ENCODE data around the gene MAN1C1.

Gene MAN1C1

DNA sequence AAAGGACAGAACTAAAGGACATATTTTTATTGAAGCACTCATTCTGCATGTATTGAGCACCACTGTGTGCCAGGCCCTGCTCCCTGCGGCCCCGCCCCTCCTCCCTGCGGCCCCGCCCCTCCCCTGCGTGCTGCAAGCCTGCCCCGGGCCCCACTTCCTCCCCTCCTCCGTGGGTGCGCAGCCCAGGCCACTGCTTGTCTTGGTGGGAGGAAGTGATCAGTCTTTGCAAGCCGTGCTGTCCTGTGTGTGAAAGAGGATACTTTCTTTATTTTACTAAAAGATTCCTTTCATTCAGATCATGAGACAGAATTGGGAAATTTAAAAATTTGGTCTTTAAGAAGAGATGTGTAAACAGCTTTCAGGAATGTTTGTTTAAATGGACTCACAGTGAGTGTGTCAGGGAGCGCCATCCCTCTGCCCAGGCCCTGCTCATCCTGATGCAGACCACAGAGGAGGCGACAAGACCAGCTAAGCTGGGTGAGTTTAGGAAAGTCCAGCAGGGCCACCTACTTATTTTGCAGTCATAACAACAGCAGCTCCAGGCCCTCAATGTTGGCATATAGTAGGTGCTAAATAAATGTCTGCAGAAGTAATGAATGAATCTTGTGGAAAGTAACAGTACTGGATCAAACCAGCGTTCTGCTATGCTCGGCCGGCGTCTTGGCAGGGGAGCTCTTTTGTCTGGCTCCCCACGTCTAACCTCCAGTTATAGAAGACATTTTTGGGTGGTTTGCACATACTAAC, 95.1 kb downstream of the MAN1C1 start:
- Histone ChIP-seq H3K9ac (ENCODE audit: low read depth, low read length) (no peak overlapping the region), H3K36me3 (ENCODE audit: insufficient read depth, low read length) (no peaks in the 10 kb centered on the region), H3K4me1 (ENCODE audit: insufficient read depth, low read length) (0 out of 2 replicates have a peak, but pooled peaks cover 4% of the 10 kb centered on the region), H4K20me1 (ENCODE audit: insufficient read depth, low read length) (peaks cover 3% of the 10 kb centered on the region; the same call in 1 of the 2 replicates), H3K79me2 (ENCODE audit: insufficient read depth, low read length) (no peaks in the 10 kb centered on the region), H3K4me3 (ENCODE audit: low read depth in 1 of 2, low read length in 2 of 2) (no peak overlapping the region), H3K27ac (ENCODE audit: low read length) (no peak overlapping the region), H3K9me3 (ENCODE audit: insufficient read depth, low read length, severe bottlenecking) (no peaks in the 10 kb centered on the region), H2AFZ (ENCODE audit: low read depth, low read length) (no peak overlapping the region), H3K4me2 (ENCODE audit: insufficient read depth, low read length) (no peak overlapping the region), H3K27me3 (ENCODE audit: insufficient read depth, low read length, poor library complexity) (peaks cover 11% of the 10 kb centered on the region)
- ATAC-seq (ENCODE audit: insufficient read depth, low read depth) (peak; percentile 75), DNase-seq (peak; percentile 48)
- no peak for TF ChIP-seq EZH2 (IDR thresholded peaks at IDR 0.05; ENCODE audit: borderline replicate concordance, low read depth, low read length, severe bottlenecking)
- TF ChIP-seq, protein P1, sequence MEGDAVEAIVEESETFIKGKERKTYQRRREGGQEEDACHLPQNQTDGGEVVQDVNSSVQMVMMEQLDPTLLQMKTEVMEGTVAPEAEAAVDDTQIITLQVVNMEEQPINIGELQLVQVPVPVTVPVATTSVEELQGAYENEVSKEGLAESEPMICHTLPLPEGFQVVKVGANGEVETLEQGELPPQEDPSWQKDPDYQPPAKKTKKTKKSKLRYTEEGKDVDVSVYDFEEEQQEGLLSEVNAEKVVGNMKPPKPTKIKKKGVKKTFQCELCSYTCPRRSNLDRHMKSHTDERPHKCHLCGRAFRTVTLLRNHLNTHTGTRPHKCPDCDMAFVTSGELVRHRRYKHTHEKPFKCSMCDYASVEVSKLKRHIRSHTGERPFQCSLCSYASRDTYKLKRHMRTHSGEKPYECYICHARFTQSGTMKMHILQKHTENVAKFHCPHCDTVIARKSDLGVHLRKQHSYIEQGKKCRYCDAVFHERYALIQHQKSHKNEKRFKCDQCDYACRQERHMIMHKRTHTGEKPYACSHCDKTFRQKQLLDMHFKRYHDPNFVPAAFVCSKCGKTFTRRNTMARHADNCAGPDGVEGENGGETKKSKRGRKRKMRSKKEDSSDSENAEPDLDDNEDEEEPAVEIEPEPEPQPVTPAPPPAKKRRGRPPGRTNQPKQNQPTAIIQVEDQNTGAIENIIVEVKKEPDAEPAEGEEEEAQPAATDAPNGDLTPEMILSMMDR (IDR thresholded peaks at IDR 0.05; ENCODE audit: borderline replicate concordance, extremely low read depth, low read length, poor library complexity, severe bottlenecking) = no peak

DNA sequence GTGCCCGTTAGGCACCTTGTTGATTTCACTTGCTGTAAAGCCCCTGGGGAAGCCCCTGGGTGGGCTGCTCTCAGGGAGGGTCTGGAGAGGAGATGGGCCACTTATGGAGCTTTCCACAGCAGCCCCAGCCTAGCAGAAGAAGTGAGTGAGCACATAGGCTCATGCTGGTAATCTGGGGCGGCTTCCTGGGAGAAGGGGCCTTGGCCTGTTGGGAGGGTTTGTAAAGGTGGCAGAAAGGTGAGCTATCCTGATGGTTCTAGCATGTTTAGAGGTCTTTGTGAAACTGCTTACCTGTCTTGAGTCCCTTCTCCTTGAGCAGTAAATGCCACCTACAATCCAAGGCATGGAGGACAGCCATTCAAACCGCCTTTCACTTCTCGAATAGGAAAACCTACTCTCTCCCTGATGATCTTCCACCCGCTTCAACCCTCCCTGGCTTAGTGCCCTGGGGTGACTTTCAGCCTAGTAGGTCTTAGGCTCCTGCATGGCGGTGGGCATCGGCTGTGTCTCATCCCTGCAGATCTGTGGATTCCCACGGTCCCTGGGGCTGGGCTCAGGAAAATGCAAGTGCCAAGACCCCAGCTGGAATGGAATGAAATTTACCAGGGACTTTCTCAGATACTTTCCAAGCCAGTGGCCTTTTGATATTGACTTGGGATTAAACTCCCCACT, 95.8 kb downstream of the MAN1C1 start:
- Histone ChIP-seq H2AFZ (ENCODE audit: low read depth, low read length) (no peak overlapping the region), H3K9ac (ENCODE audit: low read depth, low read length) (no peak overlapping the region), H3K27ac (ENCODE audit: low read length) (no peak overlapping the region), H3K36me3 (ENCODE audit: insufficient read depth, low read length) (no peaks in the 10 kb centered on the region), H3K27me3 (ENCODE audit: insufficient read depth, low read length, poor library complexity) (peaks cover 10% of the 10 kb centered on the region), H3K79me2 (ENCODE audit: insufficient read depth, low read length) (no peaks in the 10 kb centered on the region), H3K4me2 (ENCODE audit: insufficient read depth, low read length) (no peak overlapping the region), H3K9me3 (ENCODE audit: insufficient read depth, low read length, severe bottlenecking) (no peaks in the 10 kb centered on the region), H3K4me3 (ENCODE audit: low read depth in 1 of 2, low read length in 2 of 2) (no peak overlapping the region), H4K20me1 (ENCODE audit: insufficient read depth, low read length) (peaks cover 3% of the 10 kb centered on the region; the same call in 1 of the 2 replicates), H3K4me1 (ENCODE audit: insufficient read depth, low read length) (0 out of 2 replicates have a peak, but pooled peaks cover 4% of the 10 kb centered on the region)
- TF ChIP-seq, protein P1 (IDR thresholded peaks at IDR 0.05; ENCODE audit: borderline replicate concordance, extremely low read depth, low read length, poor library complexity, severe bottlenecking) = no peak
- TF ChIP-seq EZH2 (IDR thresholded peaks at IDR 0.05; ENCODE audit: borderline replicate concordance, low read depth, low read length, severe bottlenecking) = no peak
- ATAC-seq (ENCODE audit: insufficient read depth, low read depth) = no peak
- no peak for DNase-seq

DNA sequence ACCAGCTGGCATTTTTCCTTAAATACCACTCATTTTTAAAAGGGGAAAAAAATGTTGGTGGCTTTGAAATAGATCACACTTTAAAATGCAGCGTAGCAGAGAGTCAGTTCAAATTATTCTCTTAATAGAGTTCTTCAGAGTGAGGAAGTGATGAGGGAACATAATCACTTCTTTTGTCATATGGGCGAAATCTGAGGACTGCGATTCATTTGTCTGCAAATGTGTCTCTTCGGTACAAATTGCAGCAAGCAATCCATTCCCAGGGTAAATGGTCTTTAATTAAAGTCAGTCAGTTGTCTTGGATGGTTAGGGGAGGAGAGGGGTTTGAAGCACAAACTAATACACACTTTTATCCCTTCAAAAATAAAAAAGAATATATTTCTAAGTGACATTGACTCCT, 97.4 kb downstream of the MAN1C1 start:
- no peak overlapping the region for H2AFZ ChIP-seq (ENCODE audit: low read depth, low read length)
- H3K27ac ChIP-seq (ENCODE audit: low read length) = no peak overlapping the region
- H3K9ac ChIP-seq (ENCODE audit: low read depth, low read length) = no peak overlapping the region
- no peaks in the 10 kb centered on the region for H3K9me3 ChIP-seq (ENCODE audit: insufficient read depth, low read length, severe bottlenecking)
- DNase-seq (no peak), ATAC-seq (ENCODE audit: insufficient read depth, low read depth) (no peak)
- H3K27me3 ChIP-seq (ENCODE audit: insufficient read depth, low read length, poor library complexity) = peaks cover 8% of the 10 kb centered on the region
- TF ChIP-seq, protein P1 (IDR thresholded peaks at IDR 0.05; ENCODE audit: borderline replicate concordance, extremely low read depth, low read length, poor library complexity, severe bottlenecking) = no peak
- no peak for TF ChIP-seq EZH2 (IDR thresholded peaks at IDR 0.05; ENCODE audit: borderline replicate concordance, low read depth, low read length, severe bottlenecking)
- peaks cover 3% of the 10 kb centered on the region; the same call in 1 of the 2 replicates for H4K20me1 ChIP-seq (ENCODE audit: insufficient read depth, low read length)
- no peak overlapping the region for H3K4me3 ChIP-seq (ENCODE audit: low read depth in 1 of 2, low read length in 2 of 2)
- no peak overlapping the region for H3K4me2 ChIP-seq (ENCODE audit: insufficient read depth, low read length)
- 0 out of 2 replicates have a peak, but pooled peaks cover 4% of the 10 kb centered on the region for H3K4me1 ChIP-seq (ENCODE audit: insufficient read depth, low read length)
- no peaks in the 10 kb centered on the region for H3K79me2 ChIP-seq (ENCODE audit: insufficient read depth, low read length)
- H3K36me3 ChIP-seq (ENCODE audit: insufficient read depth, low read length) = no peaks in the 10 kb centered on the region
